WTC11 (cell line): Measurements from ENCODE around the gene KLHL29. TPM values are rescaled to one million over a fixed set of nuclear protein-coding genes. Genes with fewer than 3 reads are reported as not detected.

ENCODE experiments used
- ATAC-seq: fragments of 200-7000 bp; cut with Tn5 transposase; 2 replicates; pipeline ENCODE4 v1.10.0; 2021; ENCODE audit warnings: mild to moderate bottlenecking, moderate library complexity
- CTCF ChIA-PET: fragments of 300-600 bp; sonication (Branson Sonifier 250); formaldehyde crosslinking; loops from one replicate; lab custom pipeline; 2021; ENCODE audit warnings: antibody characterized with exemption; lab: Charles Lee
- POLR2A ChIA-PET: fragments of 350-600 bp; sonication (Branson Sonifier 250); formaldehyde crosslinking; loops from one replicate; lab custom pipeline; 2021; ENCODE audit warnings: antibody characterized with exemption; lab: Charles Lee
- DNase-seq: peaks from one replicate; pipeline ENCODE4 v3.0.0; 2021; ENCODE audit warnings: low spot score
- H3K27ac Mint-ChIP-seq: 2 replicates; pipeline ENCODE4 v1.8.0; 2021; ENCODE audit warnings: mixed read lengths
- H3K27me3 Mint-ChIP-seq: 2 replicates; pipeline ENCODE4 v1.8.0; 2021; ENCODE audit warnings: low read depth, mild to moderate bottlenecking, moderate library complexity, mixed read lengths
- H3K36me3 Mint-ChIP-seq: 2 replicates; pipeline ENCODE4 v1.8.0; 2021; ENCODE audit warnings: mixed read lengths
- H3K4me1 Mint-ChIP-seq: 2 replicates; pipeline ENCODE4 v1.8.0; 2022; ENCODE audit warnings: mixed read lengths
- H3K4me3 Mint-ChIP-seq: 2 replicates; pipeline ENCODE4 v1.8.0; 2021; ENCODE audit warnings: mild to moderate bottlenecking, moderate library complexity, mixed read lengths
- H3K9me3 Mint-ChIP-seq: 2 replicates; pipeline ENCODE4 v1.8.0; 2021; ENCODE audit warnings: mixed read lengths
- AR ChIP-seq: fragments of 250-450 bp; sonication (Bioruptor Pico); IDR thresholded peaks from 2 replicates; pipeline ENCODE4 v1.9.0; 2021; ENCODE audit warnings: mild to moderate bottlenecking
- ARID4B ChIP-seq: sonication (generic); formaldehyde crosslinking; IDR thresholded peaks from 2 replicates; pipeline ENCODE4 v1.8.0; 2023; ENCODE audit warnings: missing genetic modification reagents, mild to moderate bottlenecking, borderline replicate concordance
- ATF3 ChIP-seq: sonication (generic); formaldehyde crosslinking; conservative IDR thresholded peaks from 2 replicates; pipeline ENCODE4 v1.8.1; 2022; ENCODE audit warnings: mild to moderate bottlenecking, missing genetic modification reagents
- ATF6 ChIP-seq: sonication (generic); formaldehyde crosslinking; IDR thresholded peaks from 2 replicates; pipeline ENCODE4 v1.8.1; 2023; ENCODE audit warnings: mild to moderate bottlenecking, missing genetic modification reagents
- E2F5 ChIP-seq: sonication (generic); formaldehyde crosslinking; IDR thresholded peaks from 2 replicates; pipeline ENCODE4 v1.8.1; 2022; ENCODE audit warnings: mild to moderate bottlenecking, moderate library complexity, missing genetic modification reagents
- FOXJ3 ChIP-seq: sonication (generic); formaldehyde crosslinking; IDR thresholded peaks from 2 replicates; pipeline ENCODE4 v1.9.0; 2021; ENCODE audit warnings: missing genetic modification reagents, mild to moderate bottlenecking, borderline replicate concordance
- IRF2 ChIP-seq: sonication (generic); formaldehyde crosslinking; IDR thresholded peaks from 2 replicates; pipeline ENCODE4 v1.8.0; 2022; ENCODE audit warnings: low read depth, missing genetic modification reagents, borderline replicate concordance
- MLX ChIP-seq: sonication (generic); formaldehyde crosslinking; IDR thresholded peaks from 2 replicates; pipeline ENCODE4 v1.8.1; 2023; ENCODE audit warnings: mild to moderate bottlenecking, missing genetic modification reagents, moderate library complexity
- NR1H2 ChIP-seq: sonication (generic); formaldehyde crosslinking; IDR thresholded peaks from 2 replicates; pipeline ENCODE4 v1.9.0; 2021; ENCODE audit warnings: mild to moderate bottlenecking, moderate library complexity, missing genetic modification reagents
- STAT6 ChIP-seq: sonication (generic); formaldehyde crosslinking; conservative IDR thresholded peaks from 2 replicates; pipeline ENCODE4 v1.8.1; 2023; ENCODE audit warnings: mild to moderate bottlenecking, low read depth, missing genetic modification reagents, moderate library complexity
- TP53 ChIP-seq: sonication (generic); formaldehyde crosslinking; IDR thresholded peaks from 2 replicates; pipeline ENCODE4 v1.8.1; 2023; ENCODE audit warnings: mild to moderate bottlenecking, missing genetic modification reagents
- ZMAT4 ChIP-seq: fragments of 250-450 bp; sonication (Bioruptor Pico); IDR thresholded peaks from 2 replicates; pipeline ENCODE4 v1.9.0; 2021; ENCODE audit warnings: mild to moderate bottlenecking
- ZNF671 ChIP-seq: fragments of 250-450 bp; sonication (Bioruptor Pico); IDR thresholded peaks from 2 replicates; pipeline ENCODE4 v1.8.0; 2021; ENCODE audit warnings: mild to moderate bottlenecking
- total RNA-seq: library from RNA; stranded (reverse); gene quantifications from 3 replicates; pipeline ENCODE4 v1.2.3, GENCODE V29; 2021

The KLHL29 gene
- total RNA-seq, 1 experiment from 2014 or later = 7.1 TPM

- TF ChIP-seq ATF6 (CRISPR knock-in tag) (no peak), ZMAT4 (CRISPR knock-in tag) (no peak), STAT6 (CRISPR knock-in tag) (no peak), TP53 (no peak), ARID4B (no peak), FOXJ3 (CRISPR knock-in tag) (no peak), IRF2 (CRISPR knock-in tag) (no peak), NR1H2 (CRISPR knock-in tag) (no peak), MLX (no peak), ATF3 (no peak)
These were observed 34.5 kb downstream of the KLHL29 start (continued) for GRCh38 chr2:23419171-23420090.

- Mint-ChIP-seq H3K27me3 (no peaks in the 10 kb centered on the region), H3K27ac (peak overlapping the region; percentile 77), H3K4me1 (peaks cover 10% of the 10 kb centered on the region), H3K9me3 (no peaks in the 10 kb centered on the region), H3K36me3 (no peaks in the 10 kb centered on the region), H3K4me3 (no peak overlapping the region)
- TF ChIP-seq AR (CRISPR knock-in tag) (no peak), ZNF671 (CRISPR knock-in tag) (no peak), E2F5 (CRISPR knock-in tag) (no peak)
- POLR2A ChIA-PET = no interaction called here
- ATAC-seq = no peak
- CTCF ChIA-PET = no interaction called here
- DNase-seq = no peak
These were observed 35.3 kb downstream of the KLHL29 start for GRCh38 chr2:23420091-23420839.
